Measurements from ENCODE around the gene CTTNBP2NL.
"Not testable (repeated sequence)": the region's sequence is repeated elsewhere in the genome, so short reads cannot be mapped to it uniquely, and the experiment has no call there.

The CTTNBP2NL gene

DNA sequence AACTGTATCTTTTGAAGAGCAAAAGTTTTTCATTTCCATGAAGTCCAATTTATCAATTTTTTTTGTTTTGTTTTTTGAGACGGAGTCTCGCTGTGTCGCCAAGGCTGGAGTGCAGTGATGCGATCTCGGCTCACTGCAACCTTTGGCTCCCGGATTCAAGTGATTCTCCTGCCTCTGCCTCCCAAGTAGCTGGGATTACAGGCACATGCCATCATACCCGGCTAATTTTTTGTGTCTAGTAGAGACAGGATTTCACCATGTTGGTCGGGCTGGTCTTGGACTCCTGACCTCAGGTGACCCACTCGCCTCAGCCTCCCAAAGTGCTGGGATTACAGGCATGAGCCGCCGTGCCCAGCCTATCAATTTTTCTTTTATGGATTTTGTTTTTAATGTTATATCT, 27.7 kb downstream of the CTTNBP2NL start:
- DNase-seq: not testable (repeated sequence)

DNA sequence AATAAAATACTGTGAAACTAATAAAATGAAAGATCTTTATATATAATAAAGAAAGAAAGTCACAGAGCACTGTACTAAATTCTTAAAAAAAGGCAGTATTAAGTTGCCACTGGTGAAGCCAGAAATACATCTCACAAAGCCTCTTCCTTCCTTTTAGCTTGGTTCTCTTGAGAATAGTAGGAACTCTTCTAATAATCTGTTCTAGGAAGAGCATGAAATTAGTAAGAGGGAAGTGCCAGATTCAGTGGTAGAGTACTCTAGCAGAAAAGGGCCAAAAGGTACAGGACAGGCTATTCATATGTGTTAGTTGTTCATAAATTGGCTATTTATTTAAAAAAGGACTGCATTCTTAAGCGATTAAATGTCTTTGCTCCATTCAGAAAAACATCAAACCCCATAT, 33.7 kb downstream of the CTTNBP2NL start:
- peak in 1 of 2 donors; percentile 24 for DNase-seq

DNA sequence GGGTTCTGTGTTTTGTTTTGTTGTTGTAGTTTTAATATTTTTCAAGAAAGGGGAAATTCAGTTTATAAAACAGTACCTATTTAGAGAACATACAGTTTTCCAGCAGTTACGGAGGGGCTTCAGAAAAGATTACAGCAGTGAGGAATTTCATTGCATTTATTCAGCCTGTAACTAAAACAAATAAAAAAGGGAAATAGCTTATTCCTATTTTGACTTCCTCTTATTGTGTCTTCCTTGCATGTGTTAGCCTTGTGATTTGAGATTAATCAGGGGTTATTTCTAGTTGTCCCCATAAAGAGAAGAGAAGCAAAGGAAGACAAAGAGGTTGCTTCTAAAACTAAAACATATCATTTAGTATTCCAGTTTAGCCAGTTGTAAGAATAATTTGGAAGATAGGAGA, 35.0 kb downstream of the CTTNBP2NL start:
- no peak for DNase-seq

DNA sequence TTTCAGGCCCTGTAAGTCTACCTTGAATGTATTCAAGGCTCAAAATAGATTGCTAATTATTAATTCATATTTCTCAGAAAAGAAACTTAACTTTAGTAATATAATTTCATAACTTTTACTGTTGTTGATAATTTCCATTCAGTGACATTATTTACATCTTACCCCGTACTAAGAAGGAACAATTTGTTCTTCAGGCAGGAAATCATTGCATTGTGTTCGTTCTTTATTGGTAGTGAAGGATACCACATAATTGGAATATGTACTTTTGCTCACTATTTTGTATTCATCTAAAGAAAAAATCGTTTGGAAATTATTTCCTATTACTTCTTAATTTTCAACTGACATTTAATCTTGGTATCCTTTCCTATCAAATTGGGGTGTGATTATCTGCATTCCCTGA, 39.4 kb downstream of the CTTNBP2NL start:
- DNase-seq: no peak

DNA sequence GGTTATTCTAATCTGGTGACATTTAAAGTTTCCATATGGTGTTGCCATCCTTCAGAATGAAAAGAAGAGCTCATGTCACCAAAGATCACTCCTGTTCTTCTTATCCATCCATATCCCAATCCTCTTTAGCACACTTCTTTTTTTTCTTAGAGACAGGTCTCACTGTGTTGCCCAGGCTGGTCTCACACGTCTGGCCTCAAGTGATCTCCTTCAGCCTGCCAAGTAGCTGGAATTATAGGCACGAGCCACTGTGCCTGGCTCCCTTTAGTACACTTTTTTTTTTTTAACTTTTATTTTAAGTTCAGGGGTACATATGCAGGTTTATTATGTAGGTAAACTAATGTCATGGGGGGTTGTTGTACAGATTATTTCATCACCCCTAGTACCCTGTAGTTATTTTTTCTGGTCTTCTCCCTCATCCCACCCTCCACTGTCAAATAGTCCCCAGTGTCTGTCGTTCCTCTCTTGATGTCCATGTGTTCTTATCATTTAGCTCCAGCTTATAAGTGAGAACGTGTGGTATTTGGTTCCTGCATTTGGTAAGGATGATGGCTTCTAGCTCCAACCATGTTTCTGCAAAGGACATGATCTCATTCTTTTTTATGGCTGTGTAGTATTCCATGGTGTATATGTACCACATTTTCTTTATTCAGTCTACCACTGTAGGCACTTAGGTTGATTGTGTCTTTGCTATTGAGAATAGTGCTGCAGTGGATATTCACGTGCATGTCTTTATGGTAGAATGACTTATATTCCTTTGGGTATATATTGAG, 40.6 kb downstream of the CTTNBP2NL start:
- DNase-seq: no peak

DNA sequence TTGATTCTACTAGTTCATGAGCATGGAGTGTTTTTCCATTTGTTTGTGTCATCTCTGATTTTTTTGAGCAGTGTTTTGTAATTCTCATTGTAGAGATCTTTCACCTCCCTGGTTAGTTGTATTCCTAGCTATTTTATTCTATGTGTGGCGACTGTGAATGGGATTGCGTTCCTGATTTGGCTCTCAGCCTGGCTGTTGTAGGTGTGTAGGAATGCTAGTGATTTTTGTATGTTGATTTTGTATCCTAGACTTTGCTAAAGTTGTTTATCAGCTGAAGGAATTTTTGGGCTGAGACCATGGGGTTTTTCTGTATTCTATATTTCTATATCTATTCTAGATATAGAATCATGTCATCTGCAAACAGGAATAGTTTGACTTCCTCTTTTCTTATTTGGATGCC, 42.1 kb downstream of the CTTNBP2NL start:
- DNase-seq: not testable (repeated sequence)

DNA sequence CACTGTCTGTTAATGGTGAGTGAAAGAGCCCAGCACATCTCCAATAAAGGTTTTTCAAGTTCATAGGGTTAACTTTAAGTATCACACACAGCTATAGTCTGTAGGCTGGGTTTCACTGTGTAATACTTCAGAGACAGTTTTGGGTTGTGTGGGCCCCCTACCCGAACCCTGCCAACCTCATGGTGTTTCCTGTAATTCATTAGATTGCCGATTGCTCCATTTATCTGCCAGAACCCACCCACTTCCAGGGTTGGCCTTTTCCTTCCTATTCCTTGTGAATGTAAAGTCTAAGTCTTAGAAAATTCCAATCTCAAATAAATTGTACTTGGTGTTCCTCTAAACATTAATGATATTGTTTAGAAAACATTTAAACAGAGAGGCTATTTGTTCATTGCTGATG, 43.6 kb downstream of the CTTNBP2NL start:
- no peak for DNase-seq

DNA sequence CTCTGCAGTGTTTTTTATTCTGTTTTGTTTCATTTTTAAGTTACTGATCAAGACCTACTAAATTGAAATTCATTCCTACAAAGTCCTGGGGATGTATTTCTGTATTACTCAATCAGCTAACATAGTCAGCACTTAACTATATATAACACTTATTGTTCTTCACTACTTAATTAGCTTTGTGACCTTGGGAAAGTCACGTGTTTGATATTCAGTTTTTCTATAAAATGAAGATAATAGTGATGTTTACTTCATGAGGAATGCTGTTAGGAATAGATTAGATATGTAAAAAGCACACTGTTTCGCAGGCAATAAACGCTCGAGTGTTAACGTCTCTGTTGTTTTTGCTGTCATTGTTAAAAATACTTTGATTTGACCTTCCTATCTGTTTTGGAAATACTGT, 44.6 kb downstream of the CTTNBP2NL start:
- no peak for DNase-seq

DNA sequence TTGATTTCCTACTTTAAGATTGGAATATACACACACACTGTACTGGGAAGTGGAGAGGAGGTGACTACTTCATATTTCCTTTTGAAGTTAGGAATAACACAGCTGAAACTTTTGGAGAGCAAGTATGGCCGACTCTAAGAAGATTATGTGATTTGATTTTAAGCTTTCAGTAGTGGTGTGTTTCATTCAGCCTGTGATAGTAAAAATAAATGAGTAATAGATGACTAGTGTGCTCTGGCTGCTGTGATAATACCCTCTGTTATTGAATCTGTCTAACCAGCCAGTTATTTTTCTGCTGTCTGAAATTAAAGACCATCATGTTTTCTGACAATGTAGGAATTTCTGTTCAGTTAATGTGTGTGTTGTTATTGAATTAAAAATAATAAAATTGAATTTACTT, 48.3 kb downstream of the CTTNBP2NL start:
- no peak for DNase-seq

DNA sequence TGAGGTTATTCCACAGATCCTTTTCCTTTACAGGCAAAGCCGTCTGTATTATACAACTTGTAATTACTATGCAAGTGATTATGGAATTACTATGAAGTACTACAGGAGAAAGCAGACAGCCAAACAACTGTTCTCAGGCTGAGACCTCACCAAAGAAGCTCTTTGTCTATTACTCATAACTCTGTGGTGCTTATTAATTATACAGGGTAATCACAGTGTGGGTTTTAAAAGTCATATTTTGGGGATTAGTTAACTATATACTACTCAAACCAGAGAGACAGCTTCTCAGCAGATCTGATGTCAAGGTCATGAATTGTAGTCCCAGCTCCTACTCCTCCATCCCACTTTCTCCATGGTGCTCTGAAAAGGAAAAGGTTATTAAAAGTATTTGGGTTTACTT, 49.6 kb downstream of the CTTNBP2NL start:
- DNase-seq: no peak

DNA sequence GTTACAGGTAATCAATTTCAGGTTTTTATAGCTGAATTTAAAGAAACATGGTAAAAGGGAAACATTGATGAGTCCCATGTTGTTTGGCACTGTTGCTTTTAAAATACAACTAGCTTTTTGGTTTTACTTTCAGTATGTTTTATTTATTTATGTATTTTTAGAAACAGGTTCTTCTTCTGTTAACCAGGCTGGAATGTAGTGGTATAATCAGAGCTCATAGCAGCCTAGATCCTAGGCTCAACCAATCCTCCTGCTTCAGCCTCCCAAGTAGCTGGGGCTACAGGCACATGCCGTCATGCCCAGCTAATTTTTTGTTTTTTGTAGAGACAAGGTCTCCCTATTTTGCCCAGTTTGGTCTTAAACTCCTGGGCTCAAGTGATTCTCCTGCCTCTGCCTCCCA, 50.4 kb downstream of the CTTNBP2NL start:
- DNase-seq: no peak

DNA sequence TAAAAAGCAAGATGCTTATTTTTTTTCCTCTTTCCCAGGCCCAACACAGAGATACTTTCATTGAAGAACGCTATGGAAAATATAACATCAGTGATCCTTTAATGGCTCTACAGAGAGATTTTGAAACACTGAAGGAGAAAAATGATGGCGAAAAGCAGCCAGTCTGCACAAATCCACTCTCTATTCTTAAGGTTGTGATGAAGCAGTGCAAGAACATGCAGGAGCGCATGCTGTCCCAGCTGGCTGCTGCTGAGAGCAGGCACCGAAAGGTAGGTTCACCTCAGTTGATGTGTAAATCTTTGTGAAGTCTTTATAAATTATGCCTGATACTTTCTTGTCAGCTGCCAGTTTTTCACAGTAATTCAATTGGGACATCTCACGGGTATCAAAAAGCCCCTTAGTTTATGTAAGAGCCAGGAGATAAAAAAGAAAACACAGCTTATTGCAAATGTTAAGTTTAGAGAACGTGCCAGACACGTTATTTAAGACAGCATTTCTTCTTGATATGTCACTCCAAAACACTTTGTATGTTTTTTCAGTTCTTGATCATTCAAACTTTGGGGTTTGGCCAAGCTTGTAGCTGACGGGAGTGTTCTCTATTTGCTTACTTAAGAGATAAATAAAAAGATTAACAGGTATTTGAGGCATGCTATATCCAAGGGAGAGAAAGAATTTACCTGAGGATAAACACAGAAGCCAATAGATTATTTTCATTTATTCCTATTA, 53.1 kb downstream of the CTTNBP2NL start:
- DNase-seq: no peak

DNA sequence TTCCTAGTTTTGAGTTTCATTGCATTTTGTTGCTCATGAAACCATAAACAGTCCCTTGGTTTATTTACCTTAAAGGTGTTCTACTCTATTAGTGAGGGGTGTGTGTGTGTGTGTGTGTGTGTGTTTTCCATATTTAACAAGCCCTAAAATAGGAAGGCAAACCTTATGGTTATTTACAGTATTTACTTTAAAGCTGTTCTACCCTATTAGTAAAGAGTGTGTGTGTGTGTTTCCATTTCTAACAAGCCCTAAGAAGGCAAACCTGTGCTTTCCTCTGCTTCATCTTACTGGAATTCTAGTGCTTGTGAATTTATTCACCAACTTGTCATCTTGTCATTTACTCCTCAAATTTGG, 53.6 kb downstream of the CTTNBP2NL start:
- no peak for DNase-seq

DNA sequence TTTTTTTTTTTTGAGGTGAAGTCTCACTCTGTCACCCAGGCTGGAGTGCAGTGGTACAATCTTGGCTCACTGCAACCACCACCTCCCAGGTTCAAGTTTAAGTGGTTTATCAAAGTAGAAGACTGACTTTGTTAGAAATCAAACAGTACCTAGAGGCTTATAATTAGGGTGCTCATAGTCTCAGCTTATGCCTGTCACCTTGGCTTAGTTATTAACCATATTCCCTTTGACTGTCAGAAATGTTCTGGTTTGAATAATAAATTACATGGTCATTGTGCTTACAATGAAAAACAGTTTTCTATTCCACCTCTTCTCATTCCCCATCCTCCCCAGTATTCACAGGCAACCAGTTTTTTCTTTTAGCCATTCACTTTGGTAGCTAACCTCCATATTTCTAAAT, 54.8 kb downstream of the CTTNBP2NL start:
- DNase-seq: no peak

DNA sequence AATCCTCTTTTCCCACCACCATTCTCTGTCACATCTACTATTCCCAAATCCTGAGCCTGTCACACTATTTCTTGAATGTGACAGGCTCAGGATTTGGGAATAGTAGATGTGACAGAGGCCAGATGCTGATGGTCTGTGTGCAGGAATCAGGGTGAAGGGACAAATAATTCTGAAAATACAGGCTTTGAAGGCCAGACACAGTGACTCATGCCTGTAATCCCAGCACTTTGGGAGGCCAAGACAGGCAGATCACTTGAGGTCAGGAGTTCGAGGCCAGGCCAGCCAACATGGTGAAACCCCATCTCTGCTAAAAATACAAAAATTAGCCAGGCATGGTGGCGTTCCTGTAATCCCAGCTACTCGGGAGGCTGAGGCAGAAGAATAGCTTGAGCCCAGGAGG, 55.3 kb downstream of the CTTNBP2NL start:
- not testable (repeated sequence) for DNase-seq

DNA sequence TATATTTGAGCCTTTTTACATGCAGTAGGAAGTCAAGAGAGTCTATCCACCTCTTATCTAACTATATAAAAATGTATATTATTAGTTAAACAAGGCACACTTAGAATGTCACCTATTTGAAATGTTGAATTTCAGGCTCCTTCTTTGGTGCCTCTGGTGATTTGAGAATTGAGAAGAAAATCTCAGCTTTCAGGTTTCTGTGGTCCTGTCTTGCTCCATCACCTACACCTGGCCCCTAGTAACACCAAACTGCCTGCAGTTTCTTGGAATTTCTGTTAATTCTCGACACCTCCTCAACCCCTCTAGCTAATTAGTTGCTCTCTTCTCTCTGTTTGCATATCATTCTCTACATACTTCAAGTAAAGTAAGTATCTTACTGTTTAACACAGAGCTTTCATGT, 57.9 kb downstream of the CTTNBP2NL start:
- no peak for DNase-seq

DNA sequence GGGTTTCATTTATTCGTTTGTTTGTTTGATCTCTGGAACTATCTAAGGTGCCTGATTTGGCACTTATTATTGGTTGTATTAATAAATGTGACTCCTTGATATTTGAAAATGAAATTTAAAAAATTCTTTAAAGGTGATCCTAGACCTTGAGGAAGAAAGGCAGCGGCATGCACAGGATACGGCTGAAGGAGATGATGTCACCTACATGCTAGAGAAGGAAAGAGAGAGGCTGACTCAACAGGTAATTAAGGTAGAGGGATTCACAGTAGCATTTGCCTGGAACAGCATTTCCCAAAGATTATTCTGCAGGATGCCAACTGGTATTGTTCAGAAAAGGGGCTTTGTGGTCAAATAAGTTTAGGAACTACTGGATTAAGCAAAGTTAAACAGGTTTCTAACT, 58.3 kb downstream of the CTTNBP2NL start:
- no peak for DNase-seq

DNA sequence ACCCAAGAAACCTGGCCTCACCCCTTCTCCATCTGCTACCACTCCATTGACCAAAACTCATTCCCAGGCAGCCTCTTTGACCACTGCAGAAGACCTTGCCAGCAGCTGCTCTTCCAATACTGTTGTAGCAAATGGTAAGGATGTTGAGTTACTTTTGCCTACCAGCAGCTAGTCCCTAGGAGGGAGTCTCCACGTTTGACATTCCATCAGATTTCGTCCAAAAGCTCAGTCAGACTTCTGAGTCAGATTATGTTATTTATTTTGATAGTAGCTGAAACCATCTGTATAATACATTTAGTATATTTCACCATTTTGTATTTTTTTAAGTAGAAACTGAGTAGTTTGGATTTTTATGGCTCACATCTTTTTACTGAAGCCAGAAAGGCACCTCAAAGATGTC, 61.2 kb downstream of the CTTNBP2NL start:
- DNase-seq: no peak

DNA sequence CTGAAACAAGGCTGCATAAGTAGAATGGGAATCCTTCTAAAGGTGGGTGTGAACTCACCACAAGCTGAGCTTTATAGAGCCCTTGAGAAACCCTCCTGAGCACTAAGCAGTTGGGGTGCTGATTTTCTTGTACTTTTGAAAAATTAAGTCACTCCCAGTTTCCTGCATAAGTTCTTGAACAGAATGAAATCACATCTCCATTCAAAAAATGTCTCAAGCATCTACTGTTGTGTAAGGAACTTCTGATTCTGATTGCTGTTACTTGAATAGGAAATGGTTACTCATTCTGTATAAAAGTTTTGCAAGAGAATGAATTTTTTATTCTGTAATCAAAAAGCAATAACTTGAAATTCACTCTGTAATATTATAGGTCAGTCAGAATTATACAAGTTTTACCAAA, 61.9 kb downstream of the CTTNBP2NL start:
- DNase-seq: no peak

DNA sequence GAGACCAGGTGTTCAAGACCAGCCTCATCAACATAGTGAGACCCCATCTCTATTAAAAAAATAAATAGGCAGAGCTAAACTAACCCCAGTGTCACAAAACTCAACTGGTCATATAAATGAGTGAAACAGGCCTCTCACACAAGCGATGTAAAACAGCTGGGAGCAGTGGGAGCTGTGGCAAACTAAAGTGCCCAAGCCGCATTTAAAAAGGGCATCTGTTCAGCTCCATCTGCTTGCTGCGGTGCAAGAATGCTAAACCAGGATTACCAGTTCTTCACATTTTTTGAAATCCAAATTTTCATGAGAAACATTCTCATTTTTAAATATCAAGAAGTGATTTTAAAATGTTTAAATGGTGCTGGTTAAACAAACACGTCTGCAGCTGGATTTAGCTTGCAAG, 62.7 kb downstream of the CTTNBP2NL start:
- DNase-seq: peak in 1 of 2 donors; percentile 25

DNA sequence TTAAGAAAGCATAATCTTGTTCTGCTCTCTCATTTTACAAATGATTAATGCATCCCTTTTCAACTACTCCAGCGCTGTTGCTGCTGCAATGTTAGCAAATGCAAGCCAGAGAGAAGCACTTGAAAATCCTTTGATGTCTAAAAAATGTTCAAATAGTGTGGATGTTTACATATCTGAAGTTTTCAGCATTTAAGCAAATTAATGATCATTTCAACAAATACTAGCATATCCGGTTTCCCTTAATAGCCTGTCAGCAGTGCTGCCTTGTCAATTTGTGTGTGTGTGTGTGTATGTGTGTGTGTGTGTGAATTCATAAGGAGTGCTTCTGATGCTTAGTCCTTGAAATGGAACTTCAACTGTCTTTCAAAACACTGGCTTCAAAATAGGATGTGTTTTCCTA, 64.6 kb downstream of the CTTNBP2NL start:
- no peak for DNase-seq

DNA sequence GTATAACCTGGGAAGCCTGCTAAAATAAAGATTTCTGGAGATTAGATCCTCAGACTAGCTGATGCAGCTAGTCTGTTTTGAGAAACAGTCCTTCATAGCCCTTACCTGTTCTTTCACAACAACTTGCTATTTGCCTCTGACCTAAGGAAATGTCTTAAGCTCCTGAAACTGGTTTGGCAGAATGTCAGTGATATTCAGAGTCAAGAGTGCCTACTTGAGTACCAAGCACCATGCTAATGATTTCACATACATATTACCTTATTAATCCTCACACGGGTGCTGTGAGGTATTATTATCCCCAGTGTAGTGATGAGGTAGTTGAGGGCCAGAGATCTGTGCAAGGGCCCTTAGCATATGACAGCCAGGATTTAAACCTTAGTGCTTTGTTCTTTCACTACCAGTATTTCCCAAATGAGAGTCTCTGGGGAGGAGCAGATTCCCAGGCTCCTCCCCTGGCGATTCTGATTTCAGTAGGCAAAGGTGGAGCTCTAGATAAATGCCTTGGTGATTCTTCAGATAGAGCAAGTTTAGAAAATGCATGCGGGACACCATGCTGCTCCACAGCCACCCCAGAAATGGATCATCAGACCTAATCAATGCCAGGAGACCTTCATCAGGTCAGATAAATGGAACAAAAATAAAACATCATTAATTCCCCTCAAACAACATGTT, 65.3 kb downstream of the CTTNBP2NL start:
- no peak for DNase-seq

DNA sequence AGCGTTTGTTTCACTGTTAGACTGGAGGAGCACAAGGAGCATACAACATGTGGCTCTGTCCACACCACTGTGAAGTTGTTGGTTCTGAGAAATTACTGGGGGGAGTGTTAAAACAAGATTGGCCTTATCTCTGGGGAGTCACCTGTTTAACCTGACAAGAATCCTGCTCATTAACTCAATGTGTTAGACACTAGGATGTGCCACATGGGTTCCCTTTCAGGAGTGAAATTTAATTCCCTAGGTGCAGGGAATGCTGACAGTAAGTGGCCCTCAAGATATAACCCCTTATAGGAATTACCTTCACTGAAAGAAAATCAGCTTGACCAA, 66.9 kb downstream of the CTTNBP2NL start:
- DNase-seq: no peak

DNA sequence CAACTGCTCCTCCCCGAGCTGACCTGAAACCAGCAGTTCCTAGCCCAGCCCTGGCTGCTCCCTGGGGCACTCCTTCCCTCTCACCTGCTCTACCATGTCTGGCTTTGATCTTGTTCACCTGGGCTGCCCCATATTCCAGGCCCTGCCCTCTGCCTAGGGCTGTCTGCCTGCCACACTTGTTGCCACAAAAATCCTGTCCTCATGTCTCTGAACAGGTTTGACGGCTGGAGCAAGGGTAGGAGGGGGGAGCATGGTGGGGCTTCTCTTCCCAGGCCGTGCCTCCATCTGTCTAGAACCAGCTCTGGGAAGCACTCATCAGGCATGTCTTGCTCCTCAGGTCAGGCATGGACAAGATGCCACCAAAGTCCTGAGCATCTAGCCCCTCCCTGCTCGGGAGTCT, 68.5 kb downstream of the CTTNBP2NL start:
- DNase-seq: no peak

All from hippocampal formation (tissue), 2 donors.